T-helper 17 cell (primary cell): ENCODE results near the gene LDHAL6A. TPM values are rescaled to one million over a fixed set of nuclear protein-coding genes. Genes with fewer than 3 reads are reported as not detected.

ENCODE experiments used
- ATAC-seq: fragments of 150-1000 bp; cut with Tn5 transposase; 2 replicates; pipeline ENCODE4 v1.10.0; 2021; ENCODE audit warnings: mild to moderate bottlenecking, moderate library complexity
- DNase-seq, 3 donors: peaks; one replicate each; pipeline versions ENCODE4 v3.0.0 to v3.0.0-alpha.2; 2020 to 2021
- H3K9me3 ChIP-seq: one replicate; pipeline ENCODE4 v1.7.0; 2013; ENCODE audit warnings: low read length, mild to moderate bottlenecking; ENCODE audit not compliant: control insufficient read depth, poor library complexity, severe bottlenecking
- H3K27ac Mint-ChIP-seq: one replicate; pipeline ENCODE4 v1.8.0; 2022; ENCODE audit warnings: mild to moderate bottlenecking, moderate library complexity, mixed read lengths
- H3K27me3 Mint-ChIP-seq: one replicate; pipeline ENCODE4 v1.8.0; 2022; ENCODE audit warnings: mixed read lengths
- H3K36me3 Mint-ChIP-seq: one replicate; pipeline ENCODE4 v1.8.0; 2022; ENCODE audit warnings: low read depth, mixed read lengths
- H3K4me1 Mint-ChIP-seq: one replicate; pipeline ENCODE4 v1.8.0; 2022; ENCODE audit warnings: mild to moderate bottlenecking, mixed read lengths
- H3K4me3 Mint-ChIP-seq: one replicate; pipeline ENCODE4 v1.8.0; 2022; ENCODE audit warnings: mild to moderate bottlenecking, moderate library complexity, mixed read lengths
- total RNA-seq, 4 donors: library from RNA in 2 of 4; stranded (reverse) in 2 of 4; gene quantifications; one replicate each; pipeline ENCODE4 v1.2.3 and lab custom pipeline; 2022 to 2026

Gene LDHAL6A
- total RNA-seq, 2 donors from 2014 or later: not detected

- no peaks in the 10 kb centered on the region for H3K9me3 ChIP-seq
- DNase-seq: no peak
- Mint-ChIP-seq H3K27ac (peak overlapping the region; percentile 16), H3K27me3 (no peaks in the 10 kb centered on the region), H3K4me1 (peaks cover 20% of the 10 kb centered on the region), H3K4me3 (no peak overlapping the region), H3K36me3 (peaks cover 14% of the 10 kb centered on the region)
- no peak for ATAC-seq
Observed at GRCh38 chr11:18495703-18496102, 40.0 kb downstream of the LDHAL6A start.

GRCh38 chr11:18498039-18498438 lies 42.4 kb downstream of the LDHAL6A start:
- no peak for ATAC-seq
- Mint-ChIP-seq H3K27me3 (no peaks in the 10 kb centered on the region), H3K36me3 (peaks cover 22% of the 10 kb centered on the region)

GRCh38 chr11:18501629-18502028 lies 46.0 kb downstream of the LDHAL6A start:
- ATAC-seq (no peak), DNase-seq (no peak)
- Mint-ChIP-seq H3K27me3 (no peaks in the 10 kb centered on the region), H3K27ac (no peak overlapping the region), H3K36me3 (peaks cover 22% of the 10 kb centered on the region), H3K4me3 (no peak overlapping the region), H3K4me1 (peaks cover 14% of the 10 kb centered on the region)
- H3K9me3 ChIP-seq: no peaks in the 10 kb centered on the region

More at GRCh38 chr11:18498039-18498438, 42.4 kb downstream of the LDHAL6A start:
- H3K27ac Mint-ChIP-seq: peak overlapping the region; percentile 32
- peaks cover 21% of the 10 kb centered on the region for H3K4me1 Mint-ChIP-seq
- H3K9me3 ChIP-seq: no peaks in the 10 kb centered on the region
- H3K4me3 Mint-ChIP-seq: no peak overlapping the region
- DNase-seq: no peak

GRCh38 chr11:18502352-18502751 lies 46.7 kb downstream of the LDHAL6A start:
- ATAC-seq (no peak), DNase-seq (no peak)
- no peaks in the 10 kb centered on the region for H3K9me3 ChIP-seq
- peak overlapping the region; percentile 24 for H3K27ac Mint-ChIP-seq
- peaks cover 24% of the 10 kb centered on the region for H3K36me3 Mint-ChIP-seq
- peaks cover 14% of the 10 kb centered on the region for H3K4me1 Mint-ChIP-seq
- no peaks in the 10 kb centered on the region for H3K27me3 Mint-ChIP-seq
- H3K4me3 Mint-ChIP-seq: no peak overlapping the region

DNA sequence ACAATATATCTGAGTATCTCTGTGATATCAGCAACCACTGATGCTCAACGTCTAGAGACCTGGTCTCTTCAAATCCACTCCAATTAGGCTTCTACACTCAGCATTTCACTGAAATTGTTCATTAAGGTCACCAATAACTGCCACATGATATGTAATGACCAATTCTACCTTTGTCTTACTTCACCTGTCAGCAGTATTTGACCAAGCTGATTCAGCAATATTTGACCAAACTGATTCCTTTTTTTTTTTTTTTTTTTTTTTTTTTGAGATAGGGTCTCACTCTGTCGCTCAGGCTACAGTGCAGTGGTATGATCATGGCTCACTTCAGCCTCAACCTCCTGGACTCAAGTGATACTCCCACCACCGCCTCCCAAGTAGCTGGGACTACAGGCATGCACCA lies 65.5 kb downstream of the LDHAL6A start:
- Mint-ChIP-seq H3K4me1 (peaks cover 26% of the 10 kb centered on the region), H3K36me3 (peaks cover 12% of the 10 kb centered on the region), H3K27ac (no peak overlapping the region), H3K27me3 (no peaks in the 10 kb centered on the region), H3K4me3 (no peak overlapping the region)
- no peak for ATAC-seq
- H3K9me3 ChIP-seq: no peaks in the 10 kb centered on the region
- no peak for DNase-seq

GRCh38 chr11:18522388-18522787 lies 66.7 kb downstream of the LDHAL6A start:
- H3K27ac Mint-ChIP-seq: peak overlapping the region; percentile 77
- H3K36me3 Mint-ChIP-seq: peaks cover 16% of the 10 kb centered on the region
- H3K4me3 Mint-ChIP-seq: no peak overlapping the region
- H3K4me1 Mint-ChIP-seq: peaks cover 35% of the 10 kb centered on the region
- no peaks in the 10 kb centered on the region for H3K27me3 Mint-ChIP-seq
- no peak for ATAC-seq
- H3K9me3 ChIP-seq: no peaks in the 10 kb centered on the region
- no peak for DNase-seq

DNA sequence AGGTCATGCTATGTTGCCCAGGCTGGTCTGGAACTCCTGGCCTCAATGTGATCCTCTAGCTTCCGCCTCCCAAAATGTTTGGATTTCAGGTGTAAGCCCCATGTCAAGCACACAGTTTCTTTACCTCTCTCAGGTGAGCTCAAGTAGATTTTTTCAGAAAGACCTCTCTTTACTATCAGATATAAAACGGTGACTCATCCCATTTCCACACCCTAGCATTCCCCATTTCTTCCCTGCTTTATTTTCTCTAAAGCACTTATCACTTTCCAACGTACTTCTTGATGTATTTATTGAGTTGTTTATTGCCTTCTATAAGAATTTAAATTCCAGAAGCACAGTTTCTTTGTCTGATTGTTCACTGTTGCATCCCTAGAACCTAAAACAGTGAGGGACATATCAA lies 67.4 kb downstream of the LDHAL6A start:
- DNase-seq (no peak), ATAC-seq (no peak)
- Mint-ChIP-seq H3K4me1 (peaks cover 41% of the 10 kb centered on the region), H3K4me3 (no peak overlapping the region), H3K27ac (peak overlapping the region; percentile 77), H3K27me3 (no peaks in the 10 kb centered on the region), H3K36me3 (peaks cover 16% of the 10 kb centered on the region)
- no peaks in the 10 kb centered on the region for H3K9me3 ChIP-seq

GRCh38 chr11:18524248-18524647 lies 68.6 kb downstream of the LDHAL6A start:
- H3K36me3 Mint-ChIP-seq: peaks cover 16% of the 10 kb centered on the region
- H3K4me3 Mint-ChIP-seq: no peak overlapping the region
- H3K9me3 ChIP-seq: no peaks in the 10 kb centered on the region
- H3K27ac Mint-ChIP-seq: peak overlapping the region; percentile 77
- DNase-seq (no peak), ATAC-seq (no peak)
- peaks cover 44% of the 10 kb centered on the region for H3K4me1 Mint-ChIP-seq
- H3K27me3 Mint-ChIP-seq: no peaks in the 10 kb centered on the region

DNA sequence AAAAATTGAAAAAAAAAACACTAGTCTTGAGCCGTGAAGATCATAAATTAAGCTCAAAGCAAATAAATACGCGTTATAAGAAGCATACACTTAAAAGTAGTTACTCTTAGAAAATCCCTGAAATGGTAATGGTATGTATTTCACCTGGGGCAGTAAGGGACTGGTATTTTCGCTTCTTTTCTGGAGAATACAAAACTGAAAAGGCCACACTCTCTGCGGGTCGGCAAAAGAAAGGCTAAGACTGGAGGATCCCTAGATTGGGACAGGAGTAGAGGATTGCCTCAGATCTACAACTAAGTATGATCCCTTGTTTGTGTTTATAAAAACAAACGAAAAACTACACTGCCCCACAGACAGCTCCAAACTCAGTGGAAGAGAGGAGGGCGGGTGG lies 70.5 kb downstream of the LDHAL6A start:
- ATAC-seq (no peak), DNase-seq (no peak)
- peaks cover 39% of the 10 kb centered on the region for H3K4me1 Mint-ChIP-seq
- no peaks in the 10 kb centered on the region for H3K9me3 ChIP-seq
- H3K36me3 Mint-ChIP-seq: peaks cover 16% of the 10 kb centered on the region
- H3K27ac Mint-ChIP-seq: peak overlapping the region; percentile 100
- peak overlapping the region; percentile 97 for H3K4me3 Mint-ChIP-seq
- H3K27me3 Mint-ChIP-seq: no peaks in the 10 kb centered on the region

DNA sequence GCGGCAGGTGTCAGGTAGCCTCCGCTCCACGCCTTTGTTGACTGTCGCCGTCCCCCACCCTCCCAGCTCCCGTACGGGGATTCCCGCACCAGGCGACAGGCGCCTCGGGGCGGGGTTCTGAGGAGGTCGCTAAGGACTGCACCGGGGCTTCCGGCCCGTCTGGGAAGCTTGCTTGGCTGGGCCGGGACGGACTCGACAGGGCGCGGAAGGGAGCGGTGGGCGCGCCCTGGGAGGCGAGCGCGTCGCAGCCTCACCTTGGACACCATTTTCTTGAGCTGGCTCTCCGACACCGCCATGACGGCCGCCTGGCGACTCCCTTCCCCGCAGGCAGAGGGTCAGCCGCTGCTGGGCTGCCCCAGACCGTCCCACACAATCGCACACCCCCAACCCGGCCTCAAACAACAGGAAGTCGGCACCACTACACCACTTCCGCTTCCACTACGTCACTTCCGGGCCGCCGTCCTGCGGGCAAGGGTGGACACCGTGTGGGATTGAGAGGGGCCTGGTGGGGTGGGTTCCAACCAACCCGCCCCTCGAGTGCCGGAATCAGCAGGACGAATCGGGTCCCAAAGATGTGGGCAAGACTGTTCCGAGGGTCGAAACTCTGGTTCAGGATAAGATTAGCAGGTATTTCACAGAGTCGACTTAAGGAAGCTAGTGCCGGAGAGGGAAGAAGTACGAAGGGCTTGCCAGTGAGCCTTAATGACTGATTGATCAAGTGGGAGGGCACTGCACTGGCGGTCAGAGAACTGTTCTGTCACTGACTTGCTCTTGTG lies 71.1 kb downstream of the LDHAL6A start, which contains the start of gene TSG101:
TSG101 (minus strand) TSS at position 422 of the 776 bp plus-strand sequence; CDS start at position 296, 126 bp downstream.
- no peaks in the 10 kb centered on the region for H3K27me3 Mint-ChIP-seq
- peaks cover 38% of the 10 kb centered on the region for H3K4me1 Mint-ChIP-seq
- peaks cover 16% of the 10 kb centered on the region for H3K36me3 Mint-ChIP-seq

GRCh38 chr11:18527512-18527911 lies 71.9 kb downstream of the LDHAL6A start:
- no peak for DNase-seq
- H3K36me3 Mint-ChIP-seq: peaks cover 10% of the 10 kb centered on the region
- H3K9me3 ChIP-seq: no peaks in the 10 kb centered on the region
- H3K27ac Mint-ChIP-seq: peak overlapping the region; percentile 100
- H3K4me3 Mint-ChIP-seq: peak overlapping the region; percentile 97
- H3K4me1 Mint-ChIP-seq: peaks cover 30% of the 10 kb centered on the region
- no peaks in the 10 kb centered on the region for H3K27me3 Mint-ChIP-seq
- no peak for ATAC-seq

More for the DNA sequence above, 71.1 kb downstream of the LDHAL6A start, which contains the start of gene TSG101:
- peak within 1 kb of the TSS; percentile 100 for H3K27ac Mint-ChIP-seq
- peak; percentile 90 for ATAC-seq
- peak within 1 kb of the TSS; percentile 97 for H3K4me3 Mint-ChIP-seq
- no peaks in the 10 kb centered on the region for H3K9me3 ChIP-seq
- peak; percentile 84 to 89 (median 84) for DNase-seq
